ENCODE results near the gene NALCN.

Gene NALCN

GRCh38 chr13:101433895-101434294 is 17.6 kb upstream of the NALCN start:
- TF ChIP-seq, protein P1, sequence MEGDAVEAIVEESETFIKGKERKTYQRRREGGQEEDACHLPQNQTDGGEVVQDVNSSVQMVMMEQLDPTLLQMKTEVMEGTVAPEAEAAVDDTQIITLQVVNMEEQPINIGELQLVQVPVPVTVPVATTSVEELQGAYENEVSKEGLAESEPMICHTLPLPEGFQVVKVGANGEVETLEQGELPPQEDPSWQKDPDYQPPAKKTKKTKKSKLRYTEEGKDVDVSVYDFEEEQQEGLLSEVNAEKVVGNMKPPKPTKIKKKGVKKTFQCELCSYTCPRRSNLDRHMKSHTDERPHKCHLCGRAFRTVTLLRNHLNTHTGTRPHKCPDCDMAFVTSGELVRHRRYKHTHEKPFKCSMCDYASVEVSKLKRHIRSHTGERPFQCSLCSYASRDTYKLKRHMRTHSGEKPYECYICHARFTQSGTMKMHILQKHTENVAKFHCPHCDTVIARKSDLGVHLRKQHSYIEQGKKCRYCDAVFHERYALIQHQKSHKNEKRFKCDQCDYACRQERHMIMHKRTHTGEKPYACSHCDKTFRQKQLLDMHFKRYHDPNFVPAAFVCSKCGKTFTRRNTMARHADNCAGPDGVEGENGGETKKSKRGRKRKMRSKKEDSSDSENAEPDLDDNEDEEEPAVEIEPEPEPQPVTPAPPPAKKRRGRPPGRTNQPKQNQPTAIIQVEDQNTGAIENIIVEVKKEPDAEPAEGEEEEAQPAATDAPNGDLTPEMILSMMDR (conservative IDR thresholded peaks at IDR 0.05; ENCODE audit: control insufficient read depth, insufficient read depth, low read depth, low read length): no peak
- no peak overlapping the region for H3K4me3 ChIP-seq (ENCODE audit: control insufficient read depth, low read depth, low read length)
- DNase-seq (ENCODE audit: low read depth): peak; percentile 4

DNA sequence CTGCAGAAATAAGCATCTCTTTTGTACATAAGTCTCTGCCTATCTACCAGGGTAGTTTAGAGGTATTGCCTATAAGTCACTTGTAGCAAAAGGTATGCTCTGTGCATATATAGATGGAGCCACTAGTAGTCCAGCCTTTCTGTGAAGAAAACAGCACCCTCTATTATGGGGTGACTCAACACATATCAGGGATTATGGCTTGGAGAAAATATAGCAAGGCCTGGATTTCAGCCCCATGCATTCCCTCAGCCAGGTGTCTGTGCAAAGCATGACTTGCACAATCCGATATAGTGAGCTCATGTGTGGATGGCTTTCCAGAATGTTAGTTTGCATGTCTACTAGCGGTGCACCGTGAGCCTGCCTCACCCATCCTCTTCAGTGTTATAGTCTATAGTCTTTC is 13.4 kb upstream of the NALCN start:
- TF ChIP-seq, protein P1 (conservative IDR thresholded peaks at IDR 0.05; ENCODE audit: control insufficient read depth, insufficient read depth, low read depth, low read length): no peak
- DNase-seq (ENCODE audit: low read depth): no peak

GRCh38 chr13:101425623-101426022 is 9.3 kb upstream of the NALCN start:
- no peak overlapping the region for H3K4me3 ChIP-seq (ENCODE audit: control insufficient read depth, low read depth, low read length)
- no peak for DNase-seq (ENCODE audit: low read depth)
- TF ChIP-seq, protein P1 (conservative IDR thresholded peaks at IDR 0.05; ENCODE audit: control insufficient read depth, insufficient read depth, low read depth, low read length): no peak

More for the DNA sequence above, 13.4 kb upstream of the NALCN start:
- no peak overlapping the region for H3K4me3 ChIP-seq (ENCODE audit: control insufficient read depth, low read depth, low read length)

- H3K4me3 ChIP-seq (ENCODE audit: control insufficient read depth, low read depth, low read length): no peak overlapping the region
- no peak for DNase-seq (ENCODE audit: low read depth)
- TF ChIP-seq, protein P1 (conservative IDR thresholded peaks at IDR 0.05; ENCODE audit: control insufficient read depth, insufficient read depth, low read depth, low read length): no peak
Measured at GRCh38 chr13:101425156-101425471, 8.8 kb upstream of the NALCN start.

- TF ChIP-seq, protein P1 (conservative IDR thresholded peaks at IDR 0.05; ENCODE audit: control insufficient read depth, insufficient read depth, low read depth, low read length): no peak
- H3K4me3 ChIP-seq (ENCODE audit: control insufficient read depth, low read depth, low read length): no peak overlapping the region
- no peak for DNase-seq (ENCODE audit: low read depth)
Measured at GRCh38 chr13:101424381-101425155, 8.3 kb upstream of the NALCN start.

DNA sequence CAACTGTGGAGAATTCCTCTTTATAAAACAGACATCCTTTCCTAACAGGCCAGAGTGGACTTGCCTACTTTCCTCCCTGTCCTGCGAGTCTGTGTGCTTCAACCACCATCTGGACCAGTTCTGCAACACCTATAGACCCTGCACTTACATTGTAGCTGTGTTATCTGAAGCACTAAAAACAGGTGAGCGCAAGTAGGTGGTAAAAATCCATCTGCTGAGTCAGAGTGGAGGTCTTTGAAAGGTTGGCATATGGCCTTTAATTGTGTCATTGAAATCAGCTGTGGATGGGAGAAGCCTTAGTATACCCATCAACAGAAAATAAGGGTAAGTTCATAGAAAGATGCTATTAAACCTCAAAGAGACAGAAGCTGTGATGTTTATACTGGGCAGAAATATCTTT is 7.6 kb upstream of the NALCN start:
- H3K4me3 ChIP-seq (ENCODE audit: control insufficient read depth, low read depth, low read length): no peak overlapping the region
- TF ChIP-seq, protein P1 (conservative IDR thresholded peaks at IDR 0.05; ENCODE audit: control insufficient read depth, insufficient read depth, low read depth, low read length): no peak
- no peak for DNase-seq (ENCODE audit: low read depth)
